Adrenal gland (tissue), 5 donors: ENCODE data around the gene NOXA1.

ENCODE experiments used
- POLR2A ChIP-seq, 2 donors: fragments of 450-650 bp; IDR thresholded peaks; one replicate each; pipeline ENCODE4 v1.6.1; 2017; ENCODE audit warnings: antibody characterized with exemption in 2 of 2, mild to moderate bottlenecking in 2 of 2, moderate library complexity in 1 of 2
- TF ChIP-seq, protein P1 (sequence below), 6 experiments: fragments of 450-650 bp in 4 of 6; fragments of 200-600 bp in 2 of 6; sonication (generic) in 1 of 6; IDR thresholded peaks; 1 replicate in 5 of 6; 2 replicates in 1 of 6; pipeline versions ENCODE4 v1.5.1 to v1.8.0; 2016 to 2021; ENCODE audit warnings: antibody characterized with exemption in 6 of 6, mild to moderate bottlenecking in 2 of 6, moderate library complexity in 1 of 6
- donor health status: DM: no; HTN: no; CAD: no.

DNA sequence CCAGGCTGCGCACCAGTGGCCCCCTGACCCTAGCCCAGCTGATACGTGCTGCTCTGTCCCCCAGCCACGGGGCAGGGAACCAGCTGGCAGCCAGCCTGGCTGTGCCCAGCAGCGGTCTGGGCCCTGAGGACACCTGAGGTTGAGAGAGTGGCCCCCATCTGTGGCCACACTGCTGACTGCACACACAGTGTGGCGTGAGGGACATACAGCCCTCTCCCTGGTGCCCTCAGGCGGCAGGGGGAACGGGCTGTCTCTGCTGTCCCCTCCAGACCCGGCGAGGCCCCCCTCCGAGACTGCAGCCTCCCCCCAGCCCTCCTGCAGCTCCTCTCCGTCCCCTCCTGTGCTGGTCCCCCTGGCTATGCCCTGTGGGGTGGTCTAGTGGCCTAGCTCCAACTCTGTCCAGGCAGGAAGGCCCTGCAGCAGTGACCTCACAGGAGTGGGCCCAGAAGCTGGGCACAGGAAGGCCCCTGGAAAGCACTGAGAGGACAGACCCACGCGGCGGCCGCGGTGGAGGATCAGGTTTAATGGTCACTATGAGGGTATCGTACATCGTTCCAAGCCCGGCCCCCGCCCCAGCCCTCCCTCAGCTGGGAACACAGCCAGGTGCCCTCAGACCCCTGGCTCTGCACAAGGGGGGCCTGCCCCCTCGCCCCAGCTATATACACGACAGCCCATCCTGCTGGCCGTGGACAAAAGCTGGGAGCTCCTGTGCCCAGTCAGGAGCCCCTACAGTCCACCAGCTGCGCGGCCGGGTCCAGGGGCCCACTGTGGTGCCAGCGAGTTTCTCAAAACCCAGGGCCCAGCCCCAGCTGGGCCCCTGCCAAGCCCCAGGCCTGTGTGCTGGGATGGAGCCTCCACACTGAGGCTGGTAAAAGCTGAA, 24.8 kb downstream of the NOXA1 start:
- TF ChIP-seq, protein P1, sequence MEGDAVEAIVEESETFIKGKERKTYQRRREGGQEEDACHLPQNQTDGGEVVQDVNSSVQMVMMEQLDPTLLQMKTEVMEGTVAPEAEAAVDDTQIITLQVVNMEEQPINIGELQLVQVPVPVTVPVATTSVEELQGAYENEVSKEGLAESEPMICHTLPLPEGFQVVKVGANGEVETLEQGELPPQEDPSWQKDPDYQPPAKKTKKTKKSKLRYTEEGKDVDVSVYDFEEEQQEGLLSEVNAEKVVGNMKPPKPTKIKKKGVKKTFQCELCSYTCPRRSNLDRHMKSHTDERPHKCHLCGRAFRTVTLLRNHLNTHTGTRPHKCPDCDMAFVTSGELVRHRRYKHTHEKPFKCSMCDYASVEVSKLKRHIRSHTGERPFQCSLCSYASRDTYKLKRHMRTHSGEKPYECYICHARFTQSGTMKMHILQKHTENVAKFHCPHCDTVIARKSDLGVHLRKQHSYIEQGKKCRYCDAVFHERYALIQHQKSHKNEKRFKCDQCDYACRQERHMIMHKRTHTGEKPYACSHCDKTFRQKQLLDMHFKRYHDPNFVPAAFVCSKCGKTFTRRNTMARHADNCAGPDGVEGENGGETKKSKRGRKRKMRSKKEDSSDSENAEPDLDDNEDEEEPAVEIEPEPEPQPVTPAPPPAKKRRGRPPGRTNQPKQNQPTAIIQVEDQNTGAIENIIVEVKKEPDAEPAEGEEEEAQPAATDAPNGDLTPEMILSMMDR (IDR thresholded peaks at IDR 0.05): no peak
- TF ChIP-seq POLR2A (IDR thresholded peaks at IDR 0.05): no peak
